GM18951 (cell line): ENCODE data around the gene B3GALNT2.

Experiments
- POLR2A ChIP-seq: IDR thresholded peaks from 4 replicates; pipeline ENCODE4 v1.6.1; 2011; ENCODE audit warnings: mild to moderate bottlenecking; ENCODE audit not compliant: insufficient read length, insufficient read depth; ENCODE audit errors: extremely low read depth
- in situ Hi-C: fragments of 300-500 bp; cut with MboI; formaldehyde crosslinking; loops from one replicate; pipeline ENCODE4 v1.12.0; 2022; ENCODE audit warnings: low sequenced_read_pairs, mixed read lengths, inconsistent platforms; ENCODE audit not compliant: unreplicated experiment

Gene B3GALNT2

DNA sequence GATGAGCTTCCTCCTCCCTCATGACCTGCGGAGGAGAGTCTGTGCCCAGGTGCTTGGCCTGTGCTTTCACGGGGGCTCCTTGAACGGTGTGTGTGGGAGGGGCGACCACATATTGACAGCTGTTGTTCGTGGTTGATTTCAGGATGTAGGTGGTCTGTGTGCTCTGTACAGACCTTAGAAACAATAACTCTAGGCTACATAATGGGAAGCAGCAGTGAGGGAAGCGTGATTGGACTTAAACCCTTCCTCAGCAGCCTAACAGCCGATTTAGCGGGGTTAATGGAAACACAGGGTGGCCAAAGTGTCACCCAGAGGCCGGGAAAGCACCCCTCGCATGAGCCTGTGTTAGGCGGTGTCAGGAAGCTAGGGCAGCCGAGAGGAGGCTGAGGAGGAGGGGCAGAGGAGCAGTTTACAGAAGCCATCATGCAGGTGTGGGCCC is 81.0 kb downstream of the B3GALNT2 start:
- in situ Hi-C loops: loop anchor here (25.0 kb wide), 1 partner anchor 936 kb away; the partner anchor contains the start of gene TARBP1
- no peak for TF ChIP-seq POLR2A

DNA sequence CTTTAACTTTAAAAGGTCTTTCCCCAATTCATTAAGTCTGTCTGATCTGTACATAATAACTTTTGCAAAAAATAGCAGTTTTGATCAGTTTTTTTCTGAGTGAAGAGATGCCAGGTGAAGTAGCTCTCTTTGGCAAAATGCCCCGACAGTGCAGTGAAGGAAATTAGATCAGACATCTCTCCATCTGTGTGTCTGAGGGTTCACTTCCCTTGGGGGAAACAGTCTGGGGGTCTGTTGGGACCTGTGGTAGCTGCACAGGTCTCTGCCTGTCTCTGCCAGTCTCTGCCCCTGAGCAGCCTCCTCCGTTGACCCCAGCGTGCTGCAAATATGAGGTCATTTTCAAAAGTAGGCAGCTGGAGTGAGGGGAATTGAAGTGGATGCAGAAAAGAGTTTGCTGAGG is 82.5 kb downstream of the B3GALNT2 start:
- in situ Hi-C loops: loop anchor here (25.0 kb wide), 1 partner anchor 934 kb away; the partner anchor contains the start of gene TARBP1
- TF ChIP-seq POLR2A: no peak

DNA sequence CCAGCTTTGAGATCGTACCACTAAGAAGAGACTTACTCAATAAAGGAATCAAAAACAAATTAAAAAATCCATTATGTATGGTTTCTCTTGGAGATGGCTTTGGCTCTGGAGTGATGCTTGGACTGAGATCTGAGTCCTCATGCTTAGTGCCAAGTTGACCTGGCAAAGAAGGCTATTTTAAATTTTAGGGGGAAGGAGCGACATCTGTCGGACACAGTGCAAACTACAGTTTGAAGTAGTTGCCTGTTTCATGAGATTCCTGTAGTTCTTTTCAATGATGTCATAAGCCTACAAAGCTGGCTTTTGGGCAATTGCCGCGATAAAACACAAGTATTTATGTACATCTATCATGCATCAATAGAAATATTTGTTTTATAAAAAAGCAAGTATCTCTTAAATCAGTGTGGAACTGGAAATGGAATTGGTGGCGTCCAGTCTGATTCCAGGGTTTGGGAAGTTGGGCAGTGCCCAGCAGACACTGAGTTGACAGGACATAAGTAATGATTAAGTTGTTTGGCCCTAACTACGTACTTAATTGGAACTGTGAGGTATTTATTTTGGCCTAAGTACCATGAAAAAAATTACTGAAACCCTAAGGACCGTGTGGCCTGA is 87.1 kb downstream of the B3GALNT2 start:
- in situ Hi-C loops: loop anchor here (10.0 to 25.0 kb wide), 2 partner anchors 312 to 930 kb away; partner anchors contain the start of gene TARBP1
- no peak for TF ChIP-seq POLR2A

DNA sequence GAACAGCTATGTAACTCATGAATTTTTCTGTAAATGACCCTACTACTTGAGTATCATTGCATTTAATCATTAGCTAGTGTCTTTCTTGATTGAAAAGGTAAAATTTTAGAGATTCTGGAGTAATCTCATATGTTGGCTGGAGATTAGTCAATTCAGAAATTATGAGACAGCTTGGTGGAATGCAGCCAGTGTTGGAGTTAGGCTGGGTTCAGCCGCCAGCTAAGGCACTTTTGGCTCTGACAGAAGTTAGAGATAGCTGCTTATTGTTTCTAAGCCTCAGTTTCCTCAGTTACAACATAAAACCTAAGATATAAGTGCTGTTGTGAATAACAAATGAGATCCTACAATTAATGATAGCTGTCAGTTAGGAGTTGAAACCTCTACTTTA is 87.6 kb downstream of the B3GALNT2 start:
- in situ Hi-C loops: loop anchor here (10.0 to 25.0 kb wide), 2 partner anchors 312 to 929 kb away; partner anchors contain the start of gene TARBP1
- no peak for TF ChIP-seq POLR2A

DNA sequence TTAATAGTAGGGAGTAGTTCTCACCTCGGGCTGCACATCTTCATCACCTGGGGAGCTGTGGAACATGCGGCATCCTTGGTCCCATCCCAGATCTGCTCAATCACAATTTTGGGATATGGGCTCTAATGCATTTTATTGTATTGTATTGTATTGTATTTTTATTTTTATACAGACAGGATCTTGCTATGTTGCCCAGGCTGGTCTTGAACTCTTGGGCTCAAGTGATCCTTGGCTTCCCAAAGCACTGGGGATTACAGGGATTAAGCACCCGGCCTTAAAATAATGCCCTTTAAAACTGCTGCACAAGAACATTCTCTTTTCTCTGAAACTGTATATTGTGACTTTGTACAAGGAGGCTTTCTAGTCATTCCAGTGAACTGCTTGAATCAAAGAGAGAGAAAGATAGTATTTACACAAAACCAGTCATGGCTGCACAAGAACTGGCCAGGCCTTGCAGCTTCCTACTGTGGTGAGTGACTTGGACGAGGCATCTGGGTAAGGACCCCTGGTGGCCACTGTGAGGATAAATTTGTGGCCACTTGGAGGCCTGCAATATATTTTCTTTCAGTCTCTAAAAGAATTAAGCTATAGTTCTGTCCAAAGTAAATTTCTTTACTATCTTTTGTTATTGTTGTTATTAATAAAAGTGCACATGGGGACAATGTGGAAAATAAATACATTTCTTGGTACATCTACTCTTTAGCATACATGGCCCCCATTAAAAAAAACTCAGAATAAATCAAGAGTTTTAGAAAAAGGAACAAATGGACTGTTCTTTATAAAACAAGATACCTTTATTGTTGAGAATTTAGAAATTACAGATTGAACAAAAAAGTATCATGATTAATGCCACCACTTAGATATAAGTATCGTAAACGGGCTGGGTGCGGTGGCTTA is 89.0 kb downstream of the B3GALNT2 start:
- in situ Hi-C loops: loop anchor here (10.0 to 25.0 kb wide), 2 partner anchors 310 to 928 kb away; partner anchors contain the start of gene TARBP1
- TF ChIP-seq POLR2A: no peak

DNA sequence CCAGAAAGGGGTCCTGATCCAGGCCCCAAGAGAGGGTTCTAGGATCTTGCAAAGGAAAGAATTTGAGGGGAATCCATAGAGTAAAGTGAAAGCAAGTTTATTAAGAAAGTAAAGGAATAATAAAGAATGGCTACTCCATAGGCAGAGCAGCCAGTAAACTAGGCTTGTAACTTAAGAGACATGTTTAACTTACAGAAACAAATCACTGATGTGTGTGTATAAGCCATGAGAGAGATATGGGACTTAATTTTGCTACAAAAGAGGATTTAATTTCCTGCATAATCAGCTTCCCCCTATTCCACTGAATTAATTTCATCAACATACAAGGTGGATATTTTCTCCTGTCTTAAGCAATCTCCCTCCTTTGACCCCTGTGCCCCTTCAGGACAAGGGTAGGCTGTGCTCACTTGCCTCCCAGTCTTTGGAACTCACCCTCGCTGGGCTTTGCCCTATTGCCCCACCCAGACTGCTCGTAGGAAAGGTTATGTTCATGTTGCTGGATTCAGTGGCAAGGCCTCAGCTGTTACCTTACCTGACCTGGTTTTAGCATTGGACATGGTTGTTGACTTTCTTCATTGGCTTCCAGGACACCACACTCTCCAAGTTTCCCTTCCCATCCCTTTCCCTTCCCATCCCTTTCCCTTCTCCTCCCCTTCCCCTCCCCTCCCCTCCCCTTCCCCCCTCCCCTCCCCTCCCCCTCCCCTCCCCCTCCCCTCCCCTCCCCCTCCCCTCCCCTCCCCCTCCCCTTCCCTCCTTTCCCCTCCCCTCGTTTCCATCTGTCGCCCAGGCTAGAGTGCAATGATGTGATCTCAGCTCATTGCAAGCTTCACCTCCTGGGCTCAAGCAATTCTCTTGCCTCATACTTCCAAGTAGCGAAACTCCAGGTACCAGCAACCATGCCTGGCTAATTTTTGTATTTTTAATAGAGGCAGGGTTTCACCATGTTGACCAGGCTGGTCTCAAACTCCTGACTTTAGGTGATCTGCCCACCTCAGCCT is 92.5 kb downstream of the B3GALNT2 start:
- in situ Hi-C loops: loop anchor here (5.0 to 25.0 kb wide), 3 partner anchors 164 to 924 kb away; partner anchors contain the start of gene TARBP1
- no peak for TF ChIP-seq POLR2A

DNA sequence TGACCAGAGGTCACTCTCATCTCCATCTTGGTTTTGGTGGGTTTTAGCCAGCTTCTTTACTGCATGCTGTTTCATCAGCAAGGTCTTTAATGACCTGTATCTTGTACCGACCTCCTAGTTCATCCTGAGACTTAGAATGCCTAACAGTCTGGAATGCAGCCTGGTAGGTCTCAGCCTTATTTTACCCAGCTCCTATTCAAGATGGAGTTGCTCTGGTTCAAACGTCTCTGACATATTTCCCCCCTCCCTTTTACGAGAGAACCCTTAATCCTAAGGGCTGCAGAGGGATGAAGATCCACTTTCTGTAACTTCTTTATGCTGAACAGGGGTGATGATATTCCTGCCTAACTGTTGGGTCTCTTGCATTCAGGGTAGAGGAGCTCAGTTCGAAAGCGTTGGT is 93.8 kb downstream of the B3GALNT2 start:
- in situ Hi-C loops: loop anchor here (5.0 to 25.0 kb wide), 3 partner anchors 163 to 923 kb away; partner anchors contain the start of gene TARBP1
- TF ChIP-seq POLR2A: no peak

DNA sequence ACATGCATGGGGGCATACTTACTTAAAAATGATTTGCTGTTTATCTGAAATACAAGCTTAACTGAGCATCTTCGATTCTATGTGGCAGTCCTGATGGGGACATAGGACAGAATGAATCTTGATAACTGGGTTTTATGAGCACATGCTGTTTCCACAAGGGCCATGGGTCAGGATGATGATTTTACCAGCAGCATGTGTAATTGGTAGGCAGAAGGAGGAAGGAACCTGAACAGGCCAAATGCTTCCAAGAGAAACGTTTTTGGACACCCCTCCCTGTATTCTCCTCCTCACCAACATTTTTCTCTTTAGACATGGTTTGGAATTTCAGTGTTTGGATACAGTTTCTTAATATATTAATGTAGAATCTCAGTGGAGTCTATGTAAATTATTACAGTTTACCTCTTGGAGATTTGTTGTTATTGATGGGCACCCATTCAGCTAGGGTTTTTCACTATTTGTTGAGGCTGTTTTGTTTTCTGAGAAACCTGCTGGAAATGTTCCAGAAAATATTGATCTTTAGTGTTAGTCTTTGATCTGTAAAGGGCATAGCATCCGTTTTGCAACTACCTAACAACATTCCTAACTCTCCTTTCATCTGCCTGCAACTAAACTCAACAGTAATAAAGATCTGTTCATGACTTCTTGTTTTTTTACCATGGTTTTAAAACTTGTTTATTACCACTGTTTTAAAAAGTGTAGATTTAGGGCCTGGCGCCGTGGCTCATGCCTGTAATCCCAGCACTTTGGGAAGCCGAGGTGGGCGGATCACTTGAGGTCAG is 95.0 kb downstream of the B3GALNT2 start:
- in situ Hi-C loops: loop anchor here (25.0 kb wide), 1 partner anchor 922 kb away; the partner anchor contains the start of gene TARBP1
- TF ChIP-seq POLR2A: no peak

DNA sequence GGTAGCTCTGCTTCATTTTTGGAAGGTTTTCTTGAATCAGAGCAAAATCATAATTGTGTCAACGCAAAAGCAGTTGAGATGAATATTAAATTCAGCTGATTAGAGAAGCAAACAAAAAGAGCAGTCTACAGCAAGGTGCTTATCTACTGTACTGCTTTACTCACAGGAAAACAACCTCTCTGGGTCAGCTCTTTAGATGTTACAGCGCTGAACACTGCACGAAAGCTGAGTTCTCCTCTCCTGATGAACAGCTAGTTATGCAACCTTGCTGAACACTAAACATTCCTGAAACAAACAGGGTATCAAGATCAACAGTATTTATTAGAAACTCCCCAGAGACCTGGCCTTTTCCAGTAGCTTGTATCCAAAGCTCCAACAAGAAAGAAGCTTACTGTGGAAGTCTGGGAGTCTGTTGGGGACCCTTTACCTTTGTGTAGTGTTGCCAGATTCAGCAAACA is 95.7 kb downstream of the B3GALNT2 start:
- in situ Hi-C loops: loop anchor here (25.0 kb wide), 1 partner anchor 921 kb away; the partner anchor contains the start of gene TARBP1
- TF ChIP-seq POLR2A: no peak

DNA sequence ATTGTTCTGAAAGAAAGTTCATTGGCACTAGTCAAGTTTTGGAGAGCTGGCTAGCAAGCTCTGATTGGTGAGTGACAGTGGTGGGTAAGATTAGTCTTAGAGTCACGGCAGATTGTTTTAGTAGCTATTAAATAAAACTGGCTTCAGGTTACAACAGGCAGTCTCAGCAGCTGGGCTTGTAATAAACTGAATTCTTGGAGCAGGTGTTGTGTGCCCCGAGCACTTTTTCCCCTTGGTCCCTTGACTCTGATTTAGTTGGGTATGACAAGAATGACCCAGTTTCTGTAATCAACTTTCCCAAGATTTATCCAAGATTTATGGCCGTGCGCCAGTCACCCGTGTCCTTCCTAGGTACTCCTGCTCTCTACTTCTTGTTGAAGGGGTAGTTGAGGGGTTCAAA is 96.8 kb downstream of the B3GALNT2 start:
- TF ChIP-seq POLR2A: no peak
- in situ Hi-C loops: loop anchor here (25.0 kb wide), 1 partner anchor 920 kb away; the partner anchor contains the start of gene TARBP1

DNA sequence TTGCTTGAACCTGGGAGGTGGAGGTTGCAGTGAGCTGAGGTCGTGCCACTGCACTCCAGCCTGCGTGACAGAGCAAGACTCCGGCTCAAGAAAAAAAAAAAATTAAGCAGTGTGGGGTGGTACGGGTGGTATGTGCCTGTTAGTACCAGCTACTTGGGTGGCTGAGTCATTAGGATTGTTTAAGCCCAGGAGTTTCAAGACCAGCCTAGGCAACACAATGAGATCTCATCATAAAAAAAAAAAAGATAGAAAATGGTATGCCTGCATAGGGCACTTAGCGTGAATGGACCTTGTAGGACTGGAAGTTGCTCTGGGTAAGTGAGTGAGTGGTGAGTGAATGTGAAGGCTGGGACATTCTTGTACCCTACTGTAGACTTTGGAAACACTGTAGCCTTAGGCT is 100.1 kb downstream of the B3GALNT2 start:
- in situ Hi-C loops: loop anchor here (25.0 kb wide), 1 partner anchor 917 kb away; the partner anchor contains the start of gene TARBP1
- no peak for TF ChIP-seq POLR2A
